ENCODE measurements around the gene ACAD11. TPM values are rescaled to one million over a fixed set of nuclear protein-coding genes. Genes with fewer than 3 reads are reported as not detected.

The ACAD11 gene, protein sequence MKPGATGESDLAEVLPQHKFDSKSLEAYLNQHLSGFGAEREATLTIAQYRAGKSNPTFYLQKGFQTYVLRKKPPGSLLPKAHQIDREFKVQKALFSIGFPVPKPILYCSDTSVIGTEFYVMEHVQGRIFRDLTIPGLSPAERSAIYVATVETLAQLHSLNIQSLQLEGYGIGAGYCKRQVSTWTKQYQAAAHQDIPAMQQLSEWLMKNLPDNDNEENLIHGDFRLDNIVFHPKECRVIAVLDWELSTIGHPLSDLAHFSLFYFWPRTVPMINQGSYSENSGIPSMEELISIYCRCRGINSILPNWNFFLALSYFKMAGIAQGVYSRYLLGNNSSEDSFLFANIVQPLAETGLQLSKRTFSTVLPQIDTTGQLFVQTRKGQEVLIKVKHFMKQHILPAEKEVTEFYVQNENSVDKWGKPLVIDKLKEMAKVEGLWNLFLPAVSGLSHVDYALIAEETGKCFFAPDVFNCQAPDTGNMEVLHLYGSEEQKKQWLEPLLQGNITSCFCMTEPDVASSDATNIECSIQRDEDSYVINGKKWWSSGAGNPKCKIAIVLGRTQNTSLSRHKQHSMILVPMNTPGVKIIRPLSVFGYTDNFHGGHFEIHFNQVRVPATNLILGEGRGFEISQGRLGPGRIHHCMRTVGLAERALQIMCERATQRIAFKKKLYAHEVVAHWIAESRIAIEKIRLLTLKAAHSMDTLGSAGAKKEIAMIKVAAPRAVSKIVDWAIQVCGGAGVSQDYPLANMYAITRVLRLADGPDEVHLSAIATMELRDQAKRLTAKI
- total RNA-seq: 10 to 100 TPM; 16.1 to 16.9 TPM

DNA sequence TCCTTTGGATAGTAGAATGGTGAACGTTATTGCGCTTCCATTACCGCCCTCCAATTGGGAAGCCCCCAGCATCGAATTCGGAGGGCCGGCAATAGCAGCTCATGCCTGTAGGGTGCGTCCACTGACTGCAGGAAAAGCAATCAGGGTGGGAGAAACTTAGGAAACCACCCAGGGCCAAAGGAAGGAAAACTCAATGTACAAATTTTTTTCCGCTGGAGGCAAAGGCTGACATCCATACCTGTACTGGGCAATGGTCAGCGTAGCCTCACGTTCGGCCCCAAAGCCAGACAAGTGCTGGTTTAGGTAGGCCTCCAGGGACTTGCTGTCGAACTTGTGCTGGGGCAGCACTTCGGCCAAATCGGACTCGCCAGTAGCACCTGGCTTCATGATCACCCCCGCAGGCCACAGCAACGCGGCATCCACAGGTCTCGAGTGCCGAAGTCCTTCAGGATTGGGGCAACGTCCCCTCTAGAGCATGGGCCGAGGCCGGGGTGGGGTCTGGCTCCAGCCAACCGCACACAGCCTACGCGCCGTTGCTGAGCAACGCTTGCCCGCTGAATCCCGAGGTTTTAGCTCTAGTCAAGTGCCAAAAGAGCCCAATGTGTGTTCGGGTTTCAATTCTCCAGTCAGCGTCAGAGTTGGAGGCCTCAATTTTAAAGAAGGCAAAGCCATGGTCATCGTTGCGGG lies at the start of gene ACAD11:
ACAD11 (minus strand) TSS at position 445 of the 687 bp plus-strand sequence; CDS start at position 387, 58 bp downstream.
- H3K4me3 Mint-ChIP-seq: peak within 1 kb of the TSS; percentile 96
- CTCF ChIA-PET: interaction anchor here (0.7 to 1.4 kb wide), 3 partner anchors 8 to 239 kb away, joined by 3 to 4 read pairs (median 3); no protein-coding TSS in a partner anchor
- no peaks in the 10 kb centered on the region for H3K9me3 Mint-ChIP-seq (ENCODE audit: low read depth)
- H3K27ac Mint-ChIP-seq: peak within 1 kb of the TSS; percentile 98
- intact Hi-C loops (cut with DNase I, micrococcal nuclease): loop anchor here (1.0 to 10.0 kb wide), 6 partner anchors 61 to 1913 kb away; partner anchors contain the start of genes CDV3 (in 1 of the 2), DNAJC13 (in 1 of the 2), NPHP3 (in 1 of the 2) and PIK3R4 (in 1 of the 2)
- H3K27me3 Mint-ChIP-seq: no peaks in the 10 kb centered on the region
- DNase-seq (peak; percentile 66), ATAC-seq (peak; percentile 36)
- peaks cover 16% of the 10 kb centered on the region for H3K36me3 Mint-ChIP-seq (ENCODE audit: low read depth)
- POLR2A ChIA-PET: interaction anchor here (0.5 to 0.6 kb wide), 2 partner anchors 12 to 116 kb away, joined by 3 to 6 read pairs; no protein-coding TSS in a partner anchor
- H3K4me1 Mint-ChIP-seq: peaks cover 51% of the 10 kb centered on the region

DNA sequence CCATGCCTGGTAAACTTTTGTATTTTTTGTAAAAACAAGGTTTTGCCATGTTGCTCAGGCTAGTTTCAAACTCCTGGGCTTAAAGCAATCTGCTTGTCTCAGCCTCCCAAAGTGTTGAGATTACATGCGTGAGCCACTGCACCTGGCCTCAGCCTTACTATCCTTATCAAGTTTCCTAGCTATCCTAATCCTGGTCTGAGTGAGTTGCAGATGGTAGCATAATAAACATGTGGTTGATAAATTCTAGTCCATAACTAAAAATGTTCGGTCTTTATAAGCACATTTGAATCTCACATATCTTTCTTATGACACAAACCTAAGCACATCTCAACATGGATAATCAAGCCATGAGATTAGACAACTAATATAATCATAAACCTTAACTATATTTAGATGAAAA lies 44.1 kb upstream of the ACAD11 start:
- H3K4me1 Mint-ChIP-seq: peaks cover 2% of the 10 kb centered on the region
- no peak overlapping the region for H3K27ac Mint-ChIP-seq
- intact Hi-C loops (cut with DNase I, micrococcal nuclease): no loop called here
- H3K27me3 Mint-ChIP-seq: no peaks in the 10 kb centered on the region
- H3K4me3 Mint-ChIP-seq: no peak overlapping the region
- DNase-seq (no peak), ATAC-seq (no peak)
- no peaks in the 10 kb centered on the region for H3K9me3 Mint-ChIP-seq (ENCODE audit: low read depth)
- ChIA-PET POLR2A (no interaction called here), CTCF (no interaction called here)
- H3K36me3 Mint-ChIP-seq (ENCODE audit: low read depth): peaks cover 38% of the 10 kb centered on the region

DNA sequence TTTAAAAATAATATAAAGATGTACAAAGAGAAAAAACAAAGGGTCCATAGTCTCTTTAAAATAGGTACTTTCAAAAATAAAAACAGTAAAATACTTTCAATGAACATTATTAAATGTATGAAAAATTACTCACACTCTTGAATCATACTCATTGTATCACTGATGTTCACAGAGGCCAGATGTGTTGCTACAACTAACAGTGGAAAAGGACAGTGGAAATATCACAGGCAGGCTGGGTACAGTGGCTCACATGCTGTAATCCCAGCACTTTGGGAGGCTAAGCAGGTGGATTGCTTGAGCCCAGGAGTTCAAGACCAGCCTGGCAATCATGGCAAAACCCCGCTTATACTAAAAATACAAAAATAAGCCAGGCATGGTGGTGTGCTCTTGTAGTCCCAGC lies 35.8 kb upstream of the ACAD11 start:
- DNase-seq: no peak
- intact Hi-C loops (cut with DNase I, micrococcal nuclease): no loop called here
- Mint-ChIP-seq H3K27ac (no peak overlapping the region), H3K36me3 (ENCODE audit: low read depth) (peaks cover 33% of the 10 kb centered on the region), H3K4me3 (no peak overlapping the region), H3K4me1 (peaks cover 5% of the 10 kb centered on the region), H3K27me3 (no peaks in the 10 kb centered on the region), H3K9me3 (ENCODE audit: low read depth) (no peaks in the 10 kb centered on the region)
- ChIA-PET CTCF (no interaction called here), POLR2A (no interaction called here)
- peak; percentile 33 for ATAC-seq

DNA sequence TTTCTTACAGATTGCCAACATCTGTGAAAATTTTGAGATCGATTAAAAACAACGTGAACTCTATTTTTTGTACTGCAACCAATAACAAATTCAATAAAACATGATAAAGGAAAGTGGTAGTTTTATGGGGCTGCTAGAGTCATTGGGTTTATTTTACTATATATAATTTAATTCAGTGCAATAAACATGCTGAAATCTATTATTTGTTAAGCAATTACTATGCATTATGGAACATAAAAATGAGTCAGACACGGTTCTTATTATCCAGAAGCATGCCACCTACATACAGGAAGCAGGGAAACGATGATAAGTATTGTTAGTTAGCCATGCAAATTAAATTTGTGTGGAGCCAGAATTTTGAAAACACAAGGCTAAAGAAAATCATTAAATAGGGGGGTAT lies 35.4 kb upstream of the ACAD11 start:
- Mint-ChIP-seq H3K4me3 (no peak overlapping the region), H3K36me3 (ENCODE audit: low read depth) (peaks cover 32% of the 10 kb centered on the region), H3K27ac (no peak overlapping the region), H3K9me3 (ENCODE audit: low read depth) (no peaks in the 10 kb centered on the region), H3K4me1 (peaks cover 5% of the 10 kb centered on the region), H3K27me3 (no peaks in the 10 kb centered on the region)
- POLR2A ChIA-PET: no interaction called here
- CTCF ChIA-PET: no interaction called here
- ATAC-seq: no peak
- intact Hi-C loops (cut with DNase I, micrococcal nuclease): no loop called here
- no peak for DNase-seq

DNA sequence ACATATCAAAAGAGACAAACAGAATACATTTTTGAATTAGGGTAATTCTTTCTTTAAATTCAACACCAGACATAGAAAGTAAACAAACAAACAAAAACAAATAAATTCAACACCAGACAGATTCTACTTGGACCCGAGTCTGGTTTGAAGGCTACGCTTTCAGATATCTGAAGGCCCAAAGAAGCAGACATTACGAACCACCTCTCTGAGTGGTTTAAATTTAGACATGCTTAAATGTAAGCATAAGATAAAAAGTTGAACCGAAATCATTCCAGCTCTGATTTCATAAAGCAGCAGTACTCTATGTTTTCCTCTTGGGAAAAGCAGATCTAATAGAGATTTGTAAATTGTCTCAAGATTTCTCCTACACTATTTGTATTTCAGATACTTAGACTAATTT lies 30.4 kb upstream of the ACAD11 start:
- H3K36me3 Mint-ChIP-seq (ENCODE audit: low read depth): peaks cover 28% of the 10 kb centered on the region
- CTCF ChIA-PET: interaction anchor here (1.5 kb wide), 1 partner anchor 36 kb away, joined by 3 read pairs; no protein-coding TSS in a partner anchor

DNA sequence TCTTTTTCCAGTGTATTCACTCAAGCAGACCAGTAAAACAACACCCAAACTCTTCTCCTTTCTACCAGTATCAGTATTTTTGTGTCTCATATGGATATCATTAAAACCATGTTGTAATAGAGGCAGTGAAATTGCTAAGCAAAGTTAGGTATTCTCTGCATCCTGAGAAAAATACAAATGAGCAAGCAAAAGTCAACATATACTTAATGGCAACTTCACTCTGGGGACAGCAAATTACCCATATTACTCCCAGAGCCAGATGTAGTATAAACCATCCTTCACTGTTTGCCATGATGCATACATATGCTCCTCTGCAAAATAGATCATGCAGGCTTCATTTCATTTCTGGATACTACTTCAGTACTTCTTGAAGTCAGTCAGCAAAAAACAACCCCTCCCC lies 22.6 kb upstream of the ACAD11 start:
- intact Hi-C loops (cut with DNase I, micrococcal nuclease): no loop called here
- Mint-ChIP-seq H3K4me3 (no peak overlapping the region), H3K36me3 (ENCODE audit: low read depth) (peaks cover 19% of the 10 kb centered on the region), H3K27ac (peak overlapping the region; percentile 4), H3K9me3 (ENCODE audit: low read depth) (no peaks in the 10 kb centered on the region), H3K4me1 (no peaks in the 10 kb centered on the region), H3K27me3 (no peaks in the 10 kb centered on the region)
- CTCF ChIA-PET: interaction anchor here (1.4 to 2.0 kb wide), 3 partner anchors 9 to 16 kb away, joined by 5 to 8 read pairs (median 5); no protein-coding TSS in a partner anchor
- DNase-seq (no peak), ATAC-seq (no peak)
- POLR2A ChIA-PET: interaction anchor here (0.6 kb wide), 1 partner anchor 259 kb away, joined by 4 read pairs; no protein-coding TSS in a partner anchor

More for the DNA sequence above, 30.4 kb upstream of the ACAD11 start:
- H3K4me3 Mint-ChIP-seq: no peak overlapping the region
- intact Hi-C loops (cut with DNase I, micrococcal nuclease): no loop called here
- ATAC-seq: no peak
- H3K27ac Mint-ChIP-seq: no peak overlapping the region
- DNase-seq: no peak
- no peaks in the 10 kb centered on the region for H3K27me3 Mint-ChIP-seq
- H3K9me3 Mint-ChIP-seq (ENCODE audit: low read depth): no peaks in the 10 kb centered on the region
- peaks cover 3% of the 10 kb centered on the region for H3K4me1 Mint-ChIP-seq
- POLR2A ChIA-PET: no interaction called here

DNA sequence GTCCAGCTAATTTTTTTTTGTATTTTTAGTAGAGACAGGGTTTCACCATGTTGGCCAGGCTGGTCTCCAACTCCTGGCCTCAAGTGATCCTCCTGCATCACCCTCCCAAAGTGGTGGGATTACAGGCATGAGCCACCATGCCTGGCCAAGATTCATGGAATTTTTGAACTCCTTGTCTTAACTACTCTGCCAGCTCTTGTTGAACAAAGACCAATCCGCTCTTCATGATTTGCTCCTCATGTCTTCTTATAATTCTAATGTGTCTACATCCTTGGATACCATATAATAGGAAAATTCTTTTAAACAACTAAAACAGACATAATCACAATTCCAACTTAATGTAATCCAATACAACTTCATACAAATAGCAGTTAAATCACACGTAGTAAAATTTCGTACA lies 21.8 kb upstream of the ACAD11 start:
- H3K27ac Mint-ChIP-seq: no peak overlapping the region
- POLR2A ChIA-PET: no interaction called here
- H3K4me3 Mint-ChIP-seq: no peak overlapping the region

DNA sequence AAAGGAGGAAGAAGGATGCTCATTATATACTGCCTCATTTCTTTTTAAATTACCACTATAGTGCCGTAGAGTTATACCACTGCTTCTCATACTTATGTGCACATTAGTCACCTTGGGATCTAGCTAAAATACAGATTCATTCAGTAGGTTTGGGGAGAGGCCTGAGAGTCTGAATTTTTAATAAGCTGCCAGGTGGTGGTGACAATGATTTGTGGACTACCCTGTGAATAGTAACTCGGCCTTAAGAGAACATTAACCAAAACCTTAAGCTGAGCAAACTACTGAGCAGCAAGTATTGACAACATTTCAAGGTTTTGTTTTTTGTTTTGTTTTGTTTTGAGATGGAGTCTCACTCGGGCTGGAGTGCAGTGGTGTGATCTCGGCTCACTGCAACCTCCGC lies 20.3 kb upstream of the ACAD11 start:
- no peak overlapping the region for H3K4me3 Mint-ChIP-seq
- peaks cover 28% of the 10 kb centered on the region for H3K36me3 Mint-ChIP-seq (ENCODE audit: low read depth)
- ATAC-seq (no peak), DNase-seq (no peak)
- ChIA-PET POLR2A (no interaction called here), CTCF (interaction anchor here (0.9 to 1.1 kb wide), 2 partner anchors 10 to 57 kb away, joined by 3 read pairs; no protein-coding TSS in a partner anchor)
- no peaks in the 10 kb centered on the region for H3K9me3 Mint-ChIP-seq (ENCODE audit: low read depth)
- intact Hi-C loops (cut with DNase I, micrococcal nuclease): no loop called here
- peak overlapping the region; percentile 43 for H3K27ac Mint-ChIP-seq
- no peaks in the 10 kb centered on the region for H3K27me3 Mint-ChIP-seq
- H3K4me1 Mint-ChIP-seq: peaks cover 5% of the 10 kb centered on the region

More for the DNA sequence above, 21.8 kb upstream of the ACAD11 start:
- intact Hi-C loops (cut with DNase I, micrococcal nuclease): no loop called here
- Mint-ChIP-seq H3K9me3 (ENCODE audit: low read depth) (no peaks in the 10 kb centered on the region), H3K27me3 (no peaks in the 10 kb centered on the region), H3K36me3 (ENCODE audit: low read depth) (peaks cover 26% of the 10 kb centered on the region), H3K4me1 (no peaks in the 10 kb centered on the region)
- DNase-seq (no peak), ATAC-seq (no peak)
- CTCF ChIA-PET: interaction anchor here (1.8 to 2.0 kb wide), 2 partner anchors 10 to 12 kb away, joined by 5 to 8 read pairs; no protein-coding TSS in a partner anchor

DNA sequence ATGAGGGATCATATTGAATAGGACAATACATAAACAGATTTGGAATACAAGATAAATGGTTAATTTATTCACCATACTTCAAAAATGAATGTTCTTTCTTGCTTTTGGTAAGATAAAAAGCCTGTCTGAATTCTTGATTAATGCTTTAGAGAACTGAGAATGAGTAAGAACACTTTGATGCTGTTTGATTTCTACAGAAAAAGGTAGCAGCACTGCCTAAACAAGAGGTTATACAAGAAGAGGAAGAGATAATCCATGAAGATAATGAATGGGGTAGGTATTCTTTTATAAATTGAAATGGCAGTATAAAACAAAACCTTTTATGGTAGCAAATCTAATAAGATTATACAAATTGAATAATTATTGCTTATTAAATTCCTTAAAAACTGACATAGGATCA lies 15.8 kb upstream of the ACAD11 start:
- no peak overlapping the region for H3K4me3 Mint-ChIP-seq
- peaks cover 30% of the 10 kb centered on the region for H3K36me3 Mint-ChIP-seq (ENCODE audit: low read depth)
- DNase-seq (no peak), ATAC-seq (peak; percentile 57)
- H3K27ac Mint-ChIP-seq: no peak overlapping the region
- no peaks in the 10 kb centered on the region for H3K27me3 Mint-ChIP-seq
- CTCF ChIA-PET: interaction anchor here (1.0 to 1.7 kb wide), 2 partner anchors 8 to 16 kb away, joined by 3 to 7 read pairs; partner anchors contain the start of gene ACAD11
- H3K9me3 Mint-ChIP-seq (ENCODE audit: low read depth): no peaks in the 10 kb centered on the region
- intact Hi-C loops (cut with DNase I, micrococcal nuclease): no loop called here
- peaks cover 5% of the 10 kb centered on the region for H3K4me1 Mint-ChIP-seq
- POLR2A ChIA-PET: interaction anchor here (0.6 kb wide), 1 partner anchor 18 kb away, joined by 4 read pairs; no protein-coding TSS in a partner anchor

DNA sequence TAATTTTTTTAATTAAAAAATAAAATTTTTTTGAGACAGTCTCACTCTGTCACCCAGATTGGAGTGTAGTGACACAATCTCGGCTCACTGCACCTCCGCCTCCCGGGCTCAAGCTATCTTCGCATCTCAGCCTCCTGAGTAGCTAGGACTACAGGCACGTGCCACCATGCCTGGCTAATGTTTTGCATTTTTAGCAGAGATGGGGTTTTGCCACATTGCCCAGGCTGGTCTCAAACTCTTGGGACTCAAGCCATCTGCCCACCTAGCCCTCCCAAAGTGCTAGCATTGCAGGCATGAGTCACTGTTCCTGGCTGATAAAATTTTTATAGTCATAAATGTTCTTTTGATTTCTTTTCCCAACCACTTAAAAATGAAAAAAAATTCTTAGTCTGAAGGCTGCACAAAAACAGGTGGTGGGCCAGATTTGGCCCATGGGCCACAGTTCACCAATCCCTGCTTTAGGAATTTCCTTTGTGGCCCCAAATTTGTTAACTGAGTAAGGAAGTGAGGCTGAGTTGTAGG lies 9.7 kb upstream of the ACAD11 start:
- no peak overlapping the region for H3K4me3 Mint-ChIP-seq
- DNase-seq (no peak), ATAC-seq (no peak)
- POLR2A ChIA-PET: no interaction called here
- intact Hi-C loops (cut with DNase I, micrococcal nuclease): no loop called here
- peaks cover 17% of the 10 kb centered on the region for H3K4me1 Mint-ChIP-seq
- H3K27me3 Mint-ChIP-seq: no peaks in the 10 kb centered on the region
- CTCF ChIA-PET: interaction anchor here (1.5 to 2.1 kb wide), 2 partner anchors 10 to 133 kb away, joined by 3 to 6 read pairs; no protein-coding TSS in a partner anchor
- peaks cover 26% of the 10 kb centered on the region for H3K36me3 Mint-ChIP-seq (ENCODE audit: low read depth)
- H3K9me3 Mint-ChIP-seq (ENCODE audit: low read depth): no peaks in the 10 kb centered on the region
- H3K27ac Mint-ChIP-seq: no peak overlapping the region

Measured in activated CD4-positive, alpha-beta T cell treated with anti-CD3 and anti-CD28 coated beads for 36 hours (primary cell).